HG03520 (cell line): ENCODE data around the gene HSD17B12.
A peak's percentile ranks its signal among the peaks of the same experiment; 100 is the strongest.

Experiments
- ATAC-seq: cut with Tn5 transposase; IDR thresholded peaks from one replicate; pipeline ENCODE4 v1.9.1; 2021; ENCODE audit warnings: mild to moderate bottlenecking, moderate library complexity; ENCODE audit not compliant: unreplicated experiment

The HSD17B12 gene

DNA sequence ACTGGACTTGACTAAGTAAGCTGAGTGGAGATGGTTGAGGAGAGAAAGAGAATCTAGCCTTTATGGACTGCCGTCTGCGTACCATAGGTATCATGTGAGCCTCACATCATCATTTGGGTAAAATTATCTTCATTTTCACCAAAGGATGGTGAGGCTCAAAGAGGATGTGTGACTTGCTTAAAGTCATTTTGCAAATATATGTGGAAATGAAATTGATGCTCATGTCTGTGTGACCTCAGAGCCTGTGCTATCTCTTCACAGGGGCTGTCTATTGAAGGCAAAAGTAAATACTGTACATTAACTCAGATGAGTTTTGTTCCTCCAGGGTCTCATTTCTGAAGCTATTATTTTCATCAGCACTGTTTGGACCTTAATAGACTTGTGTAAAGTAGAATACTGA lies 116.8 kb downstream of the HSD17B12 start:
- no peak for ATAC-seq

DNA sequence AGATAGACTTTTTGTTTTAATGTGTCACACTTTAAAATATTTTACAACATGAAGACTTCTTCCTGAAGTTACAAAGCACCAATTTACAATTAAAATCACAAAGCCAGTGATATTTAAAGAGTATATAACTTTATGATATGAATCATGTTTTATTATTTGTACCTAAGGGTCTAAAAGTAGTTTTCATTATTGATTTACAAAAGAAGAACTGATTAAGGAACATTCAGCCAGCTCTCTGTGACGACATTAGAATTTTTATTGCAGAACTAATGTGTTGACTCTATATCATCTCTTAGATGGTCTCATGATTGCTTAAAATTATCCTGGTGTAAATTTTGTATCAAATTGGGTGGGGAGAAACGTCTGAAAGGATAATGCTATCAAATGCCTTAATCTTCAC lies 117.3 kb downstream of the HSD17B12 start:
- no peak for ATAC-seq

DNA sequence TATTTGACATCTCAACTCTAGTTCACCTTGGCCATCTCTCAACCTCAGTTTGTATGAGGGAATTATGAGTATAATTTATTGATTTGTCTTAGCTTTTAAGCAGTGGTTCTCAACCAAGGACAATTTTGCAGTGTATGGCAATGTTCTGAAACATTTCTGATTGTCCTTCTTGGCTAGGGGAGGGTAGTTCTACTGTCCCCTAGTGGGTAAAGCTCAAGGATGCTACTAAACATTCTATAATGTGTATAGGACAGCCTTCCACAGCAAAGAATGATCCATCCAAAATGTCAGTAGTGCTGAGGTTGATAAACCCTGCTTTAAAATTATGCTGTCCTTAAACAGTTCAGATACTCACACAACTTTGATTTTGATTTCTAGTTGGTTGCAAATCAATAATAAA lies 122.0 kb downstream of the HSD17B12 start:
- no peak for ATAC-seq

DNA sequence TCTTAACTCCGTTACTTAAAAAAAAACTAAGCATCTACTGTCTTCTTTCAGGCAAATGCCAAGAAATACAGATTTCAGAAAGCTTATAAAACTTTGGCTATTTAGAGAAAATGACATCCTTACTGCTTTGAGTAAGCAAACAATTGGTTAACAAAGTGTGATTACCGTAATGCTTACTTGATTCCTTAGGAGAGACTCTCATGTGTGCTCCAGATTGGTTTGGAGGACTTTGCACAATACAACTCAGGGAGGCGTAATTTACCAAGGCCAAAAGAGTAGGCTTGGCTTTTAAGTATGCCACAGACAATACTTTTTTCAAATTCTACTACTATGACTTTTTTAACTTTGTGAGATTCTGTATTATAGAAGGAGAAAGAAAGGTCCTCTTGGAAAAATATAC lies 123.2 kb downstream of the HSD17B12 start:
- ATAC-seq, result no peak

DNA sequence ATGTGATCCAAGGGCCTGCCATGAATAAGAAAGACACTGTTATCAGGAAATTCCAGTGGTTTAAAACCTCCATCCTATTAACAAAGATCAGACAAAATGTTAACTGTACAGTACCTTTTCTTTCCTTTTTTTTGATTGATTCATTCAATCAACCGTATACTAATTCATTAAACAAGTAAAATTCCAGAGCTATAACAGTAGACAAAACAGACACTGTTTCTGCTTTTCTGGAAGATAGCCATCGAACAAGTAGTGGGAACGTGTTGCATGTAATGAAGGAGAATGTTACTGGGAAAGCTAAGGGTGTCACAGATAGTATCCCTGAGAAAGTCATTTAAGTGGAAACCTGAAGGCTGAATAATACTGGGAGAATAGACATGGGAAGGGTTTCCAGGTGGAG lies 126.4 kb downstream of the HSD17B12 start:
- ATAC-seq, result no peak

DNA sequence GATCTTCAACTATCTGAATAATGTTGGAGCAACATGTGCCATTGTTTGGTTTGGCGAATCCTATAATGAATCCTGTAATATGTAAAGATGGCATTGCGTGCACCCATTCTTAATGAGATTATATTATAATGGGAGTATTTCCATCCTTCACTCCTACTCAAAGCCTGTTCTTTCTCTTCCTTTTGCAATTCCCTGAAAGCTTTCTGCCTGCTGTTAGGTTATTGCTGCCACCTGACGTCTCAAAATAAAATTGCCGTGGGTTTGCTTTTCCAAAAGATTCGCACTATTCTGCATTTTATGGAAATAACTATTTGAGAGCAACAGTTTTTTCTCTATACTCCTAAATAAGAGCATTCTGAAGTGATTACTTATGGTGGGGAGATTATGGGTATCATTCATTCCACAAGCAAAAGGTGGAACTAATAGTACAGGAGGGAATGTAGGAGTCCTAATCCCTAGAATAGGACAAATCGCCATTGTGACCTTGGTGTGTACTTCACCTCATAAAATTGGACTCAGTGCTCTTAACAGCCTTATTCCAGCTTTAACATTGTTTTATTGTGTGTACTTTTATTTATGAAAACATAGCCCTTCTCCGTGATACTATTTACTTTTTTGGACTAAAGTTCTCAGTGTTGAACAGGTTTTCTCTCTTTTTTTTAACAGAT lies 130.5 kb downstream of the HSD17B12 start:
- no peak for ATAC-seq

DNA sequence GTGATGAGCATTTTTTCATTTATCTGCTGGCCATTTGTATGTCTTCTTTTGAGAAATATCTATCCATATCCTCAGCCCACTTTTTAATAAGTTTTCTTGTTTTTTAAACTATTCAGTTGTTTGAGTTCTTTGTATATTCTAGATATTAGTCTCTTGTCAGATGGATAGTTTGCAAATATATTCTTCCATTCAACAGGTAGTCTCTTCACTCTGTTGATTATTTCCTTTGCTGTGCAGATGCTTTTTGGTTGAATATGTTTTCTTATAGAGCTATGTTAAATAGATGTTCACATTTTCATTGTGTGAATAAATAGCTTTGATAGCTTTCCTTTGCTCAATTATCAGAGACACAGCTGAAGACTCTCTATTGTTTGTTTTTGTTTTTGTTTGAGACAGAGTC lies 131.9 kb downstream of the HSD17B12 start:
- no peak for ATAC-seq

DNA sequence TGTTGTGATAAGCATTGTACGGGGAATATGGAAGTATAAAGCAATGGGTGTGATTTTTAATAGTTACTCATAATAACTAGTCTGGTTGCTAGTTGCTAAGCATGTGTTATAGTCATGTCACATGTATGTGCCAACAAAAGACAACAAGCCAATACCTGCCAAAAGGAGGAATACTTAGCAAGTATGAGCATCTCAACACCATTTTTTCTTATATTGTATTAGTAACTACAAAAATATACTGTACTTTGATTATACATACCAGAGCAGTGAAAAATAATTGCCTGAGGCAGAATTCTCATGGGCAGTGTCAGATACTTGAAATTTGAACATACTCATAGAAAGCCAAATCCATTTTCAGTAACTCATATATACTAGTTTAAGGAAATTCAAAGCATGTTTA lies 137.7 kb downstream of the HSD17B12 start:
- no peak for ATAC-seq

DNA sequence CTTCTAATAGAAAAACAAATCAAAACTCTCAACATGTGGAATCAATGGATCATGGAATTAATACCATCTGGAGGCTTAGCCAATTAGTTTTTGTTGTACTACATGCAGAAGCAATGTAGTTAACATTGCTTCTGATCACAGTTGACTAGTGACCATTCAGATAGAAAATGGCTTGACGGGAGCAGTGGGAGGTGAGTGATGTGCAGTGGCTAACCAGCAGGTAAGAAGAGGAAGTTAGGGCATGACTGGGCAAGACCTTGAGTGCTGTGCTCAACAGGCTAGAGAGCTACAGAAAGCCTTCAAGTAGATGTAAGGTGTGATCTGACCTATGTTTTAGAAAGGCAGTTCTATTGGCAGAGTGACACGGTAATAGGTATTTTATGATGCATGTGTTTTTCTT lies 139.4 kb downstream of the HSD17B12 start:
- ATAC-seq, result no peak

DNA sequence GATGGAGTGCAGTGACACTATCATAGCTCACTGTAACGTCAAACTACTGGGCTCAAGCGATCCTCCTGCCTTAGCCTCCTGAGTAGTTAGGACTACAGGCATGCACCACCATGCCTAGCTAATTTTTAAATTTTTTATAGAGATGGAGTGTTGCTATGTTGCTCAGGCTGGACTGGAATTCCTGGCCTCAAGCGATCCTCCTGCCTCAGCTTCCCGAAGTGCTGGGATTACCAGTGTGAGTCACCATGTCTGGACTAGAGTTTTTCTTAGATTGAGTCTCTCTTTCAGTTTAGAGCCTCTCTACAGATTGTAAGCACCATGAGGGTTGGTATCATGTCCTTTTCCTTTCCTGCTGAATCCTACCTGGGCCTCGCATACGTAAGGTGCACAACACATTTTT lies 142.8 kb downstream of the HSD17B12 start:
- ATAC-seq, result no peak

DNA sequence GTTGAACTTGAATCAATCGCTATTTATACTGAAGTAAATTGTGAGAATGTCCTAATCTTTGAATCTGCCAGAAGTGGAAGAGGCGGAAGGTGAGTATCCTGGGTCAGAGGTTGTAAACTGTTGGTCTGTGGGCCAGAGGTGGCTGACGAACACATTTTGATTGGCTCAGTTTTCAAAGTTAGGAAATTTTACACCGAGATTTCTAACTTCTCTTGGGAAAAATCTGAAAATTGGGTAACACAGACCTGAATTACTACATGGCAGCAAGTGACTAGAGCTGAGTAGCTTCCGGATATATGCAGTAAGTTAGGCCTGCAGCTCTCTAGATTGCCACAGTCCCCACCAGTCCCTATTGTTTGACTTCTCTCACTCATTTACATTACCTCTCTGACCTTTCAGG lies 143.3 kb downstream of the HSD17B12 start:
- ATAC-seq, result no peak

DNA sequence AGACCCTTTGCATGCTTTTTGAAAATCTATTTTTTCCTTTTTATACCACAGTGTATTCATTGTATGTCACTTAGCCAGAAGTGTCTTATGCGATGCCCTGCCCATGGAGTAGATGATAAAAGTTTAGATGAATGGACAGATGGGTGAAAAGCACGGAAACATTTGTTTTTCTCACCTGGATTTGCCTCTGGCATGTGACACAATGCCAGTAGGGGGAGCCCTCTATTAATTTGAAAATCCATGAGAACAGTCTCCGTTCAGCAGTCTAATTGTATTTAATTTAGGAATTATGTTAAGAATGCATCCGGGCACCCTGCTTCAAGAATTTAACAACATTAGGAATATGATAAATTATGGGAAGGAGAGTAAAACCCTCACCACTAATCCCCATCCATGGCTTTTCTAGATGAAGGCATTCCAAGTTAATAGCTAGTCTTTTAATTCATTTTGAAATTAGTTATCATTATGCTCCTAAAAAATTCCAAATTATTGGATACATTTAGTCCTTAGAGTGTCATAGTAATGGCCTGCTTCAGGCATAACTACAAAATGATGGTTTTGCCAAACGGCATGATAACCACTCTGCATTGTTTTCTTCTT lies 144.8 kb downstream of the HSD17B12 start:
- no peak for ATAC-seq

DNA sequence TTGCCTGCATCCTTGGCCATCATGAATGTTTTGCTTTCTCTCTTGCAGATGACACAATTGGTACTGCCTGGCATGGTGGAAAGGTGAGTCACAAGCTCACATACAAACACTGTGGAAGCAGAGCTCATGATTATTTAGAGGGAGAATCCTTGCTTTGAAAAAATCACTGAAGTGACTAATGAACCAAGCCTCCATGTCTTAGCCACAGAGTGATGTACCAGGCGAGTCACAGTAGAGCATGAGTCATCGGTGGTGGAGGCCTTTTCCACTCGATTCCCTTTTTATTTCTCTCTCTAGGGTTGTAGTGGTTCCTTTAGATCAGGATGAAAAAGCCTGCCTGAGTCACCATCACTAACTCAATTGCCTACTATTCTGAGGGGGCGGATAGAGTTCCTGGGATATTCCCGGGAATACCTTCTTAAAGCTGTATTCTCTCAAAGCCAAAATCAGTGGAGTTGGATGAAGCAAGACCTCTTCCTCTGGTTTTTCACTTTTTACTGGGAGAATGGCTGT lies 150.4 kb downstream of the HSD17B12 start:
- no peak for ATAC-seq

DNA sequence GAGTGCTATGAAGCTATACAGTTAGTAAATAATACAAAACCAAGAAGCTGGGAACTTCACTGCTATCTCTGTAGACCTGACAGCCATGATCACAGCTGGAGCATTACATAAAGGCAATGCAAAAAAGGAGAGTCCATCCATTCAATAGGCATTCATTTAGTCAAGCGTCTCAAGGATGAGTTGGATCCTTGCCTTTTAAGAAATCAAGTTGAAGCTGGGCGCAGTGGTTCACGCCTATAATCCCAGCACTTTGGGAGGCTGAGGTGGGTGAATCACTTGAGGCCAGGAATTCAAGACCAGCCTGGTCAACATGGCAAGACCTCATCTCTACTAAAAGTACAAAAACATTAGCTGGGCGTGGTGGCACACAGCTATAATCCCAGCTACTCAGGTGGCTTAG lies 152.0 kb downstream of the HSD17B12 start:
- ATAC-seq, result no peak

DNA sequence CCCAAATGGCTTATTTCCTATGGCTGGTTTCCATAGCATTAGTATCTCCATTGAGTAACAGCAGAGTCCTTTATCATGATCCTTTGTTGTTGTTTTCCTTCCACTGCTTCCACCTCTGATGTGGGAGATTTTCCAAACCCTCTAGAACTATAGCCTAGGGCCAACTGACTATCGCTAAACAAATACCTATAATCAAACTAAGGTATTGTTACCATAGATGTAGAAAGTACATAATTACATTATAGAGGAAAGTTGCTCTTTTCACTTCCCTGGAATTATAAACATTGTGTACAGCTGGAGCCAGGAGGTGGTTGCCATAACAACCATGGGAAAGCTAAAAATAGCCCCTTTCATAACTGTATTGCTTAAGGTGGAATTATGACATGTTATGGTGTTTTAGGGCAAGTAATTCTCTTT lies 153.1 kb downstream of the HSD17B12 start:
- ATAC-seq, result no peak

DNA sequence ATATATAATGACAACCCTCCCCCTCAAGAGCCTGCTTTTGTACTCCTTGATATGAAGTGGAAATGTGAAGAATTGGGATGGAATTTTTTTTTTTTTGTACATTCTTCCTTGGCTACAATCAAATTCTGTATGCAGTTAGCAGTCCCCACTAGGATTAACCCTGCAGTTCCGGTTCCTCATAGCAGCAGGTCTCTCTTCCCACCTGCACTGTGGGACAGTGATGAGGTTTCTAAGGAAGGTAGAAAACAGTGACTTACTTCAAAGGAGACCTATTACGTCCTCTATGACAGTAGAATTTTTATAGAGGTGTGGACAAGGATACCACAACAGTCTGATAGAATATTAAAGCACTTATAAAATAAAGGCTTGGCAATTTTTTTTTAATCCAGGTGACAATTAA lies 153.7 kb downstream of the HSD17B12 start:
- no peak for ATAC-seq

DNA sequence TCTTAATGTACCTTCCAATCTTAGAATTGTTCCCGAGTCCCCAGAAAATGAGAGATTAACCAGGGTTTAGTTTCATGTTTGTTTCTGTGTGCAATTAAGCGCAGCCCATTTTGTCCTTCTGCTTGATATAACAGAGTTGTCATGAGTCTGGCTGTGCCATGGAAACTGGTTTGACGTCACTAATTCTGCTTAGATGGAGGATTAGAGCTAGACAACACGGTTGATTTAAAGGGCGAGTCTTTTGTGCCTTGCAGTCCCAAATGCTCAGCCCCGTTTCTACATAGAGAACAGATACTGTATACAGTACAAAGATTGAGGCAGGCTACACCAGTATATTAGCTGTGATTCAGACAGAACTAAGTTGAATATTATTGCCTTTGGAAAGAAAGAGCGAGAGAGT lies 154.6 kb downstream of the HSD17B12 start:
- no peak for ATAC-seq

DNA sequence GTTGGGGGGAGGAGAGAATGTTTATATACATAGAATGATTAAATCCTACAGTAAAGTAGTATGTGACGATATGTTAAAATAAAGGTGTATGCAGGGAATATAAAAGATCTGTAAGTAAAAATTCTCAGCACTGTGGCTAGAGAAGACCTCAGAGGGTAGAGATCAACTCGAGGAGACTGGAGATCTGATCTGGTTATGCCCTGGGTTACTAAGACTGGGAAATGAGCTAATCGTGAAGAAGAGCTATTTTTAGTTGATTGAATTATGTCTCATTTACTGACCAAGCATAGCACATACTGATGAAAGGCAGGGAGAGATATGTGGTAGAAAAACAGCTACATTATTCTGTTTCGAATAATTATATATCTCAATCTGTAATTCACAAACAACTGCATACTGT lies 157.3 kb downstream of the HSD17B12 start:
- ATAC-seq, result no peak

DNA sequence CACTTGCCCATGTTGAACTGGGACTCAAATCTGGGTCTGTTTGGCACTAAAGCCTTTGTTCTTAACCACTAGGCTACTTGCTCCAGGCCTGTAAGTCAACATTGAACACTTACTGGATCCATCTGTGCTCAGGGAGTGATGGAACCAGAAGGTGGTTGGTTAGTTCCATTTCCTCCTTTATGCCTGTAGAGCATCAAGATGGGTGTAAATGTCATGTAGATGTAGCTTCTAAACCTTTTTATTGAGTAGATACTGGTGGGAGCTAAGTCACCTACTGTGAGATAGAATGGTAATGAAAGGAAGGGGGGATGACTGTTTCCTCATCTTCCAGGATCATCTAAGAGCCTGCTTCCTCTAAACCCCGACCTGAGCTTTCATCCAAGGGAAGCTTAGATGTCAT lies 161.5 kb downstream of the HSD17B12 start:
- no peak for ATAC-seq

DNA sequence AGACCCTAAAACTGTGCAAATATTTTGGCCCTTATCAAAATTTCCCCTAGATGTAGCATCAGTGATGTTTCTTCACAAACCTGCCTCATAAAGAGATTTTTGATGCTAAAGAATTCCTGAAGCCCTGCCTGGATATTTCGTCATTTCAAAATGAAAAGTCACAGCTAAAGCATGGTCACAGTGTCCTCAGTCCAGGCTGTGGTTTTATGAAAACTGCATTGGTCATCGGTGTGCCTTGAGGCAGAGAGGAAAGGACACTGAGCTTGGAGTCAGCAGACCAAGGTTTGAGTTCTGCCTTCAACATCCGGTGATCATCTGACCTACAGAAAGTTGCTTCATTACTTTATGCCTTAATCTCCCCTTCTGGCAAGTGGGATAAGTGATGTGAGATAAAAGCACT lies 165.3 kb downstream of the HSD17B12 start:
- ATAC-seq, result no peak

DNA sequence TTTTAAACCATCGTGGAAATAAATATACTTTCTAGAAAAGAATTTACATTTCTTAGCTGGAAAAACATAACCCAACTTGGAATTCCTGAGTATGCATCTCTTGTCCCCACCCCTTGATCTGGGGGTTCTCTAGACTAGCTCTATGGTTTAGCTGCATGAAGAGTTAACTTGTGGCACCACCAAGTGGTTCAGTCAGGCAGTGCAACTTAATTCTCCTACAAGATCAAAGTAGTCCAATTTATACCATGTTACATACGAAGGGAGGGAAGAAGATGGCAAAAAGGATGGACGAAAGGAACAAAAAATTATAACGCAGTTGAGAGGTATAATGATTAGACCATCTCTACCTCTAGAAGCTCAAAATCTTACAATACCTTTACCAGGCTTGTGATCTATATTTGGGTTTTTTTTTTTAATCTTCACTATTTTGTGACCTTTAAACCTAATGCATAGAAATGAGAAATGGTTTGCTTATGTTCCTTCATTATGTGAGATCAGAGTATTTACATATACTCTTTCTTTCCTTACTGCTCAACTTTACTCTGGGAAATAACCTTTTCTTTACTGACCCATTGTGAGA lies 171.6 kb downstream of the HSD17B12 start:
- ATAC-seq, result peak; percentile 87

DNA sequence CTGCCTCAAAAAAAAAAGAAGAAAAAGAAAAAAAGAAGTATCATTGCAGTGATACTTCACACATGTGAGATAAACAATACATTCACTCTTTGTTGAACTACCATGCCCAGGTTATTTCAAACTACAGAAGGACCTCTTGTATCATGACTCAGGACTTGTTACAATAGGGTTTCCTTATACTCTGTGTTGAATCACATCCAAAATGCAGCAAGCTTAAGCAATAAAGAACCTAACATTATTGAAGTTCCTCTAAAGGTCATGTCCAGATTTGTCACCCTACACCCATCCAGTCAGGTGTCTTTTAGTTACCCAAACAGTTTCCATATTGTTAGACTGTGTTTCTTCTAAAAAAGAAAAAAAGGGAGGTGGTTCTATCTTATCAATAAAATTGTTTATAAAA lies 173.2 kb downstream of the HSD17B12 start:
- no peak for ATAC-seq
